GM23338 (cell line): ENCODE results near the gene SLC8B1.

Source experiments
- EZH2 ChIP-seq: fragments of 200-600 bp; sonication (generic); IDR thresholded peaks from one replicate; pipeline ENCODE4 v1.8.0; 2017; ENCODE audit warnings: antibody characterized with exemption, mild to moderate bottlenecking, low read depth; ENCODE audit not compliant: unreplicated experiment
- JUNB ChIP-seq: IDR thresholded peaks from one replicate; pipeline ENCODE4 v1.6.1; 2016; ENCODE audit warnings: antibody characterized with exemption; ENCODE audit not compliant: unreplicated experiment
- POLR2AphosphoS5 ChIP-seq: IDR thresholded peaks from 2 replicates; pipeline ENCODE4 v1.6.1; 2016; ENCODE audit warnings: antibody characterized with exemption, low read depth
- ZNF331 ChIP-seq: fragments of 250-450 bp; sonication (Bioruptor Pico); IDR thresholded peaks from 2 replicates; pipeline ENCODE4 v1.5.0; 2020; ENCODE audit warnings: low read depth, mild to moderate bottlenecking, moderate library complexity
- TF ChIP-seq, protein P1 (sequence below), 2 experiments: fragments of 200-600 bp in 1 of 2; sonication (generic) in 1 of 2; conservative IDR thresholded peaks; 2 replicates each; pipeline versions ENCODE4 v1.5.1 to v1.6.1; 2016 to 2017; ENCODE audit warnings: antibody characterized with exemption in 2 of 2, low read depth in 2 of 2, mild to moderate bottlenecking in 2 of 2, moderate library complexity in 1 of 2

DNA sequence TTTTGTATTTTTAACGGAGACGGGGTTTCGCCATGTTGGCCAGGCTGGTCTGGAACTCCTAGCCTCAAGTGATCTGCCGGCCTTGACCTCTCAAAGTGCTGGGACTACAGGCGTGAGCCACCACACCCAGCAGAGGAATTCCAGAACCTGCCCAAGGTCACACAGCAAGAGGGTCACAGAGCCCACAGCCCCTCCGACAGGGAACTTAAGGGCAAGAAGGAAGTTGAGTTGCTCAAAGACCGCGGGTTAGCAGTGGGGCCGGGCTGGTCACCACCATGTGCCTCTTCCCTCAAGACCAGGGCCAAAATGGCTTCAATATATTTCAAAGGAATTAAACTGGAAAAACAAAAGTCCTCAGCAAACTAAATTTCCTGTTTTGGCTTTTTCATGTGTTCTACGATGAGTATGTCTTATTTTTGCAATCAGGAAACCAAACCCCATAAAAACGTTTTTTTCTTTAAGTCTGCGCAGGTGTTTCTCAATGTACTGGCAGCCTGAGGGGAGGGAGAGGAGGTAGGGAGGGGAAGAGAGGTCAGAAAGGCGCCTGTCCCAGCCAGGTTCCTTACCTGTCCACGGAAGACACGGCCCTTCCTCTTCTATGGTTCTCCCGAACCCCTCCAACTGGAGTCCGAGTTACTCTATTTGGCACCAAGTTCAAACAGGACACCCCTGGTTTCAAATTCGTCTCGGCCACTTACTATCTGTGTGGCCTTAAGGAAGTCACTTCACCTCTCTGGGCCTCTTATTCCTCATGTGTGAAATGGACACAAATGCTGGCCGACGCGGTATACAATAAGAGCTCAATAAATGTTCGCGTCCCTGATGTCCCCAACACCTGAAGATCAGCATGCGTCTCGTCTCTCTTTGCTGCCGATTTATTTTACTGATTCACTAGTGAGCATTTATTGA, 778 bp downstream of the SLC8B1 start:
- TF ChIP-seq, protein P1, sequence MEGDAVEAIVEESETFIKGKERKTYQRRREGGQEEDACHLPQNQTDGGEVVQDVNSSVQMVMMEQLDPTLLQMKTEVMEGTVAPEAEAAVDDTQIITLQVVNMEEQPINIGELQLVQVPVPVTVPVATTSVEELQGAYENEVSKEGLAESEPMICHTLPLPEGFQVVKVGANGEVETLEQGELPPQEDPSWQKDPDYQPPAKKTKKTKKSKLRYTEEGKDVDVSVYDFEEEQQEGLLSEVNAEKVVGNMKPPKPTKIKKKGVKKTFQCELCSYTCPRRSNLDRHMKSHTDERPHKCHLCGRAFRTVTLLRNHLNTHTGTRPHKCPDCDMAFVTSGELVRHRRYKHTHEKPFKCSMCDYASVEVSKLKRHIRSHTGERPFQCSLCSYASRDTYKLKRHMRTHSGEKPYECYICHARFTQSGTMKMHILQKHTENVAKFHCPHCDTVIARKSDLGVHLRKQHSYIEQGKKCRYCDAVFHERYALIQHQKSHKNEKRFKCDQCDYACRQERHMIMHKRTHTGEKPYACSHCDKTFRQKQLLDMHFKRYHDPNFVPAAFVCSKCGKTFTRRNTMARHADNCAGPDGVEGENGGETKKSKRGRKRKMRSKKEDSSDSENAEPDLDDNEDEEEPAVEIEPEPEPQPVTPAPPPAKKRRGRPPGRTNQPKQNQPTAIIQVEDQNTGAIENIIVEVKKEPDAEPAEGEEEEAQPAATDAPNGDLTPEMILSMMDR (conservative IDR thresholded peaks at IDR 0.05; ENCODE audit: low read depth in 2 of 2) = no peak
- TF ChIP-seq POLR2AphosphoS5 = no peak
- no peak for TF ChIP-seq EZH2
- TF ChIP-seq ZNF331 (CRISPR knock-in tag) = no peak
- TF ChIP-seq JUNB = no peak
